ENCODE measurements around the gene EVI5.

DNA sequence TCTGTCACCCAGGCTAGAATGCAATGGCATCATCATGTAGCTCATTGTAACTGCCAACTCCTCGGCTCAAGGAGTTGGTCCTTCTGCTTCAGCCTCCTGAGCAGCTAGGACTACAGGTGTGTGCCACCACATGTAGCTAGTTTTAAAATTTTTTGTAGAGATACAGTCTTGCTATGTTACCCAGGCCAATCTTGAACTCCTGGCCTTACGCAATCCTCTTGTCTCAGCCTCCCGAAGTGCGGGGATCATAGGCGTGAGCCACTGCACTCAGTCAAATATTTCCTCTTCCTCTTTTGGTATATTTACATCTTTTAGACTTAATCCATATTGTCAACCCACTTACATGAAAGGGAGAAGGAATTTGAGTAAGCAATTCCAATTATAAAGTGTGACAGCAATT, 121.1 kb downstream of the EVI5 start:
- TF ChIP-seq, protein P1, sequence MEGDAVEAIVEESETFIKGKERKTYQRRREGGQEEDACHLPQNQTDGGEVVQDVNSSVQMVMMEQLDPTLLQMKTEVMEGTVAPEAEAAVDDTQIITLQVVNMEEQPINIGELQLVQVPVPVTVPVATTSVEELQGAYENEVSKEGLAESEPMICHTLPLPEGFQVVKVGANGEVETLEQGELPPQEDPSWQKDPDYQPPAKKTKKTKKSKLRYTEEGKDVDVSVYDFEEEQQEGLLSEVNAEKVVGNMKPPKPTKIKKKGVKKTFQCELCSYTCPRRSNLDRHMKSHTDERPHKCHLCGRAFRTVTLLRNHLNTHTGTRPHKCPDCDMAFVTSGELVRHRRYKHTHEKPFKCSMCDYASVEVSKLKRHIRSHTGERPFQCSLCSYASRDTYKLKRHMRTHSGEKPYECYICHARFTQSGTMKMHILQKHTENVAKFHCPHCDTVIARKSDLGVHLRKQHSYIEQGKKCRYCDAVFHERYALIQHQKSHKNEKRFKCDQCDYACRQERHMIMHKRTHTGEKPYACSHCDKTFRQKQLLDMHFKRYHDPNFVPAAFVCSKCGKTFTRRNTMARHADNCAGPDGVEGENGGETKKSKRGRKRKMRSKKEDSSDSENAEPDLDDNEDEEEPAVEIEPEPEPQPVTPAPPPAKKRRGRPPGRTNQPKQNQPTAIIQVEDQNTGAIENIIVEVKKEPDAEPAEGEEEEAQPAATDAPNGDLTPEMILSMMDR (IDR thresholded peaks at IDR 0.05; ENCODE audit: poor library complexity, severe bottlenecking), result no peak
- no peak for TF ChIP-seq EP300 (conservative IDR thresholded peaks at IDR 0.05; ENCODE audit: poor library complexity, severe bottlenecking)
- TF ChIP-seq REST (IDR thresholded peaks at IDR 0.05; ENCODE audit: borderline replicate concordance), result no peak
- TF ChIP-seq TAF1 (IDR thresholded peaks at IDR 0.05; ENCODE audit: low read depth), result no peak
- TF ChIP-seq POLR2AphosphoS5 (IDR thresholded peaks at IDR 0.05), result no peak
- TF ChIP-seq EZH2 (IDR thresholded peaks at IDR 0.05; ENCODE audit: borderline replicate concordance, insufficient read depth, low read length, poor library complexity, severe bottlenecking), result no peak
